Fibroblast of pulmonary artery (primary cell): ENCODE results near the gene FAM3C.

Source experiments
- DNase-seq: peaks from one replicate; pipeline ENCODE4 v3.0.0-alpha.2; 2010; ENCODE audit warnings: low read depth
- H3K4me3 ChIP-seq: replicated peaks from 2 replicates; pipeline ENCODE4 v1.5.1; 2011; ENCODE audit warnings: low read depth, mild to moderate bottlenecking, control low read depth, low read length, moderate library complexity
- CTCF ChIP-seq: IDR thresholded peaks from 2 replicates; pipeline ENCODE4 v1.5.1; 2011; ENCODE audit warnings: mild to moderate bottlenecking, control low read depth, low read length, inconsistent platforms; ENCODE audit errors: missing control alignments

FAM3C gene

GRCh38 chr7:121369462-121369861 lies 26.6 kb downstream of the FAM3C start:
- no peak overlapping the region for H3K4me3 ChIP-seq
- TF ChIP-seq CTCF: no peak
- DNase-seq: peak; percentile 64

DNA sequence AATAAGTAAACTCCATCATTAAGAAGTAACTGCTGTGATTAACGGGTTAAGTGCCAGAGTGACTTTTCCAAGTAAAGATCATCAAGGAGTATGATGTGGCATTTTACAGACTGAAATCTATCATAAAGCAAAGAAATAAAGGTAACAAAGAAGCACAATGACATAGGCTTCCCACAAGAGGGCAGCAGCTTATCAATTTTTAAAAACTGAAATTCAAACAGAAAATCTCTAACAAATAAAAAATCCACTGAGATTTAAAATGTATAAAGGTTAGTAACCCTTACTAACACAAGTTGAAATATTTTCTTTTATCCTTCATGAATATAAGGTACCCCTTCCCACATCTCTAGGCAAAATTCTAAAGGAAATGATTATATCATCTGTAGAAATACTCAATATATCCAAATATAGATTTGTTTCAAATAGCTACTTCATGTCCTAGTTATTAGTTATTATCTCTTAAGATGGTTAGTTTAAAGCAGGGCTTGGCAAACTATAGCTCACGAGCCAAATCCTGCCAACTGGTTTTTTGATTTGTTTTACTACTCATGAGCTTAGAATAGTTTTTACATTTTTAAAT lies 29.2 kb downstream of the FAM3C start:
- no peak overlapping the region for H3K4me3 ChIP-seq
- peak; percentile 73 for DNase-seq
- TF ChIP-seq CTCF: peak; percentile 64

- TF ChIP-seq CTCF: no peak
- DNase-seq: no peak
Measured at GRCh38 chr7:121360564-121360963, 35.5 kb downstream of the FAM3C start.

GRCh38 chr7:121355574-121355973 lies 40.5 kb downstream of the FAM3C start:
- no peak overlapping the region for H3K4me3 ChIP-seq
- DNase-seq: no peak
- TF ChIP-seq CTCF: no peak

More at GRCh38 chr7:121360564-121360963, 35.5 kb downstream of the FAM3C start:
- no peak overlapping the region for H3K4me3 ChIP-seq

GRCh38 chr7:121352323-121352722 lies 43.8 kb downstream of the FAM3C start:
- DNase-seq: no peak
- no peak for TF ChIP-seq CTCF
- no peak overlapping the region for H3K4me3 ChIP-seq

- no peak overlapping the region for H3K4me3 ChIP-seq
- DNase-seq: no peak
- peak; percentile 14 for TF ChIP-seq CTCF
Measured at GRCh38 chr7:121351682-121352081, 44.4 kb downstream of the FAM3C start.

- no peak for DNase-seq
- H3K4me3 ChIP-seq: no peak overlapping the region
- no peak for TF ChIP-seq CTCF
Measured at GRCh38 chr7:121344497-121344896, 51.6 kb downstream of the FAM3C start.
